ENCODE data around the gene INKA2.

- TF ChIP-seq CTCF (conservative IDR thresholded peaks at IDR 0.05 in 1 of 2, IDR thresholded peaks at IDR 0.05 in 1 of 2; ENCODE audit: low read depth in 1 of 2, low read length in 2 of 2) = no peak
- no peak for TF ChIP-seq EZH2 (IDR thresholded peaks at IDR 0.05; ENCODE audit: low read length, missing control alignments)
Observed at GRCh38 chr1:111739194-111739924, at the start of gene INKA2.

Data from fibroblast of lung (primary cell).